Astrocyte of the hippocampus (primary cell): ENCODE measurements around the gene TBC1D24.

ENCODE experiments used
- DNase-seq: peaks from one replicate; pipeline ENCODE4 v3.0.0; 2011; ENCODE audit warnings: low read depth, low spot score

TBC1D24 gene

DNA sequence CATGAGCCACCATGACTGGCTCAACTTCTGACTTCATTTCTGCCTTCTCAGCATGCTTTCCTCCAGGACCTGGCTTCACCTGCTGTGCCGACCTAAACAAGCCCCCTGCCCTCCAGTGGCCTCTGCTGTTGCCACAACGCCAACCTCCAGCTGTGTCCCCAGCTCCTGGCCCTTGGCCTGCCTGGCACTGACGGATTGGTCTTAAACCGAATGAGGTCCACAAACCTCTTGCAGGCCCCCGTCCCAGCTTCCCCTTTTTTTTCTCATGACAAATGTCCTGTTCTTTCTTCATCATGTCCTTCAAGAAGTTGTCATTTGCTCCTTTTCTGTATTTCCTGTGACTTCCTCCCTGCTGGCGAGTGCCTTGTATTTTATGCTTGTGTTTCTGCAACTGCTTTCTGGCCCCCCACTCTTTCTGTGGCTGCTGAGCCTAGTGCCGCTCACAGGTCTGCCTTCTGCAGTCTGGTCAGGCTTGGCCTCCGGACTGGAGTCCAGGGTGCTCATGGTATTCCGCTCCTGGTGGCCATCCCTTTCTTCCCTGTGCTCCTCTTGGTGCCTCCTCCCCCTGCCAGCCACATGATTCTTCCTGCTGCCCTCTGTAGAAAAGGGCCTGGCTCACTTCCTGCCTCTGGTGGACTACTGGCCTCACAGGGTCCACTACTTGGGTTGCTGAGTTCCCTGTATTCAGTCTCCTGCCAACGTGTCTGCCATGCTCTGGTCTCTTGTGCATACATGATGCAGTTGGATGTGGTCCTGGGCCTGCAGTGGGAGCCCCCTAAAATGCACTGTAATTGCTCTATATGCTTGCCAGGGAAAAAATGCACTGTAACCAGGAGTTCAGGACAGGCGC lies 41.7 kb downstream of the TBC1D24 start:
- DNase-seq = no peak

DNA sequence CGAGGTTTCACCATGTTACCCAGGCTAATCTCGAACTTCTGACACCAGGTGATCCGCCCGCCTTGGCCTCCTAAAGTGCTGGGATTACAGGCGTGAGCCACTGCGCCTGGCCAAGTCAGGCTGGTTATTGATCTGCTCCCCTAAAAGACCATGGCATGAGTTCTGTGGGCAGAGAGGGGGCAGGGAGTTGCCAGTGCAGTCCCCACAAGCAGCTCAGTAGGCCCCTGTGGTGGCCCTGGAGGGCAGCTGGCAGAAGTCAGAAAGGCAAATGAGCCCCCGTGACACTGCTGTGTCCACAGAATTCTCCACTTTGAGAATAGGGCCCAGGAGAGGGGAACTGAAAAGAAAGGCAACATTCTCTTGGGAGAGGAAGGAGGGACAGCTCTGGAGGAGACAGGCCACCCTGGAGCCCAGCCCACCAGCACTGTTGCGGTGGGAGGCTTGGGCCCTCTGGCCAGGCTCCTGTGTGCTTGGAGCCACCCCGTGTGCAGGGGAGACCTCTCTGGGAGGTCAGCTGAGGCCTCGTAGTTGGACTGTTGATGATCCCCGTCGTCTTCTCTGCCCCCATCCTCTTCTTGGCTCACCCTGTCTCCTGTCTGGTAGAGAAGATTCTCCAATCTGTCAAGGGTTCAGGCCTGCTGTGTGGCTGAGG lies 43.2 kb downstream of the TBC1D24 start:
- no peak for DNase-seq

DNA sequence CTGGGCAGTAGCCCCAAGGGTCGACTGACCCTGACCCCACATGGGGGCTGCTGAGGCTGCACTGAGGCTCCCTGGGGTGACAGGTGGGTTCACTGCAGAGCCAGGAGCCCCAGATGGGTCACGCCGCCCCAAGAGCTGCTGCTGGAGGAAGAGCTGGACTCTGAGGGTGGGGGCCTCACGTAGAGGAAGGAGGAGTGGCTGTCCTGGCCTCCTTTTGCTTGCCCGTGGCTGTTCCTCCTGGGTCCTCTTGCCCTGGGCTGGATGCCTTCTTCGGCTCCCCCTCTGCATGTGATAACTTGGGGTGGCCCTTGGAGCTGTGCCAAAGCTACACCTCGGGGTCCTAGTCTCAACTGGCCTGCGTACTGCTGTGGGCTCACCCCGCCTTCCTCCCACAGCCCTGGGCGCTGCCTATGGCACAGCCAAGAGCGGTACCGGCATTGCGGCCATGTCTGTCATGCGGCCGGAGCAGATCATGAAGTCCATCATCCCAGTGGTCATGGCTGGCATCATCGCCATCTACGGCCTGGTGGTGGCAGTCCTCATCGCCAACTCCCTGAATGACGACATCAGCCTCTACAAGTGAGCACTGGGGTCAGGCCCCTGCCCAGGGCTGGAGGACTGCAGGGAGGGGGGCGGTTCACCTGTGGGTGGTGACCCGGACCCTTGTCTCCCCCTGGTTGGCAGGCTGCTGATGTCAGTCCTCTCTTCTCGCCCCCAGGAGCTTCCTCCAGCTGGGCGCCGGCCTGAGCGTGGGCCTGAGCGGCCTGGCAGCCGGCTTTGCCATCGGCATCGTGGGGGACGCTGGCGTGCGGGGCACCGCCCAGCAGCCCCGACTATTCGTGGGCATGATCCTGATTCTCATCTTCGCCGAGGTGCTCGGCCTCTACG lies 44.1 kb downstream of the TBC1D24 start:
- DNase-seq = no peak

DNA sequence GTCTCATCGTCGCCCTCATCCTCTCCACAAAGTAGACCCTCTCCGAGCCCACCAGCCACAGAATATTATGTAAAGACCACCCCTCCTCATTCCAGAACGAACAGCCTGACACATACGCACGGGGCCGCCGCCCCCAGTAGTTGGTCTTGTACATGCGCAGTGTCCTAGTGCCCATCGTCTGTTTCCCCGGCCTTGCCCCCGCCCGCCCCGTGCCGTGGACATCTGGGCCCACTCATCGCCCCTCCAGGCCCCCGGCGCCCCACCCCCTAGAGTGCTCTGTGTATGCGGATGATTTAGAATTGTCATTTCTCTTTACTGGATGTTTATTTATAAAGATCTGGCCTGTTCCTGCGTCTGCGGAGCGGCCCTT lies 44.8 kb downstream of the TBC1D24 start:
- DNase-seq = no peak

DNA sequence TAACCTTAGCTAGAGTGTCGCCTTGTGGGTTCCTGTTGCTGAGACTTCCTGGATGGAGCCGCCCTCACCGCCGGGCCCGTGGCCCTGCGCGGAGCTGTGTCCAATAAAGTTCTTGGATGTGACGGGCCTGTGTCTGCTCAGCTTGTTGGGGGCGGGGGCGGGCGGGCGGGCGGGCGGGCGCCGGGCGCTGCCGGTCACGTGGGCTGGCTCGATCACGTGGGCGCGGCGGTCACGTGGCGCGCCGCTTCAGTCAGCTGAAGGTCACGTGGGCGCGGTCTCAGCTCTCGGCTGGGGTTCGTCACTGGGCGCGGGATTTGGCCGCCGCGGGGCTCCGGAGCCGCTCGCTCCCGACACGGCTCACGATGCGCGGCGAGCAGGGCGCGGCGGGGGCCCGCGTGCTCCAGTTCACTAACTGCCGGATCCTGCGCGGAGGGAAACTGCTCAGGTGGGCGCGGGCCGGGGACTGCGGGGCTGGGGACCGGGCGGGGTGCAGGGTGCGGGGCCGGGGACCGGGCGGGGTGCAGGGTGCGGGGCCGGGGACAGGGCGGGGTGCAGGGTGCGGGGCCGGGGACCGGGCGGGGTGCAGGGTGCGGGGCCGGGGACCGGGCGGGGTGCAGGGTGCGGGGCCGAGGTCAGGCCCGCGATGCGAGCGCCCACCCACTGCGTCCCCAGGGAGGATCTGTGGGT lies 45.3 kb downstream of the TBC1D24 start, which contains the start of gene AMDHD2:
TSS of gene AMDHD2 (plus strand) at position 275 of the 687 bp plus-strand sequence. CDS start at position 363, 88 bp downstream.
- peak; percentile 96 for DNase-seq

DNA sequence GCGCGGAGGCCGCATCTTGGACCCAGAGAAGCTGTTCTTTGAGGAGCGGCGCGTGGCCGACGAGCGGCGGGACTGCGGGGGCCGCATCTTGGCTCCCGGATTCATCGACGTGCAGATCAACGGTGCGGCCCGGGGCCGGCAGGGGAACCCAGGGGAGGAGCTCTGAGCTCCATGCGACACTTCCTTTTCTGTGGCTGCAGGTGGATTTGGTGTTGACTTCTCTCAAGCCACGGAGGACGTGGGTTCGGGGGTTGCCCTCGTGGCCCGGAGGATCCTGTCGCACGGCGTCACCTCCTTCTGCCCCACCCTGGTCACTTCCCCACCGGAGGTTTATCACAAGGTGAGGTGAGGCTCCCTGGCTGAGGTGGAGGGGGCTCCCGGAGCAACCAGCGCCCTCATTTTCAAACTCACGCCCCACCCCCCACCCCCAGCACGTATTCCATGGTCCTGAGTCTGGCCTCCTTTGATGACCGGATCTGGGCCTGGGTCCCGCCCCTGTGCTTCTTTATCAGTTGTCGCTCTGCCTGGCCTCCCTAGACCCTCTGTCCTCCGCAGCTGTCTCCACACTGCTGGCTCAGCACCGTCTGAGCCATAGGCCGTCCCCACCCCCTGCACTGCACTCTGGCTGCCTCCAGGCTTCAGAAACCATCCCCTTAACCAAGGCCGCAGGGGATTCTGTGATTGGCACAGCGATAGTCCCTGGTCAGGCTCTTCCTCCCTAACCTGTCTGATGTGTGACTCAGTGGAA lies 46.0 kb downstream of the TBC1D24 start:
- peak; percentile 46 for DNase-seq

DNA sequence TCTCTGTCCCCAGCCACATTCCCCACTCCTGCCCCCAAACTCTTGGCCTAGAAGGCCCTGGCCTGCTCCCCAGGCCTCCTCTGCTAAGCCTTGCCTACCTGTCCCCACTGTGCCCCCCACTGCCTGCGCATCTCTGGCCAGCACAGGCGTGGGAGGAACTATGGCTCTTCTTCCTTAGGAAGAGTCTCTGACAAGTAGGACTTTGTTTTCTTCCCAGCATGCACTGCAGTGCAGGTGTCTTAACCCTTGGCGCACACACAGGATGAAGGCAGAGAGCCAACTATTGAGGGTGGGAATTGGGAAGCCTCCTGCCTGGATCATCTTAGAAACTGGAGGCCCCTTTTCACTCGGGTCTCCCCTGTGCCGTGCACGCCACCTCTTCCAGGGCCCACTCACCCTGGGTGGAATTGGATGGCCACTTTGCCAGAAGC lies 48.9 kb downstream of the TBC1D24 start:
- no peak for DNase-seq

DNA sequence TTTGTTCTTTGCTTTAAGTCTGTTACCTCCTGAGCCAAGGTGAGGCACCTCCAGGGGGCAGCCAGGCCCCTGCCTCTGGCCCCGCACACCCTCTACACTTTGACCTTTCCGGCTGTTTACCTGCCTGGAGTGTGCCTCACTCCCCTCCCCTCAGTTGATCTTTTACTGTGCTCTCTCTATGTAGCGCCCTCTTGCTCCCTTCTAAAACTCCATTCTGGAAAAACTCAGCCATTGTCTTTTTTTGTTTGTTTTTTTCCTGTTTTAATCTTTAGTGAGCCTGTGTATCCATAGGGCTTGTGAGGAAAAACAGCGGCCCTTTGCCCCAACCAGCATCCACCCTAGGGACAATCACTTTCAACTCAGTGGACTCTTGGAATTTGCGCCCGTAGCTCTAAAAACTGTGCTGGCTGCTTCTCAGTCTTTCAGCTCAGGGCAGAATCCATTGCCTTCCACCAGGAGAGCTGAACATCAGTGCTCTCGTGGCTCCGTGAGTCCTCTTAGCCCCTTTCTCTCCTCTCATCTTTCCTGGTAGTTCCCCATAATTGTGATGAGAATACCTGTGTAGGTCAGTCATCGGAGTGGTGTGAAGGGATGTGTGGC lies 49.5 kb downstream of the TBC1D24 start:
- DNase-seq = no peak

DNA sequence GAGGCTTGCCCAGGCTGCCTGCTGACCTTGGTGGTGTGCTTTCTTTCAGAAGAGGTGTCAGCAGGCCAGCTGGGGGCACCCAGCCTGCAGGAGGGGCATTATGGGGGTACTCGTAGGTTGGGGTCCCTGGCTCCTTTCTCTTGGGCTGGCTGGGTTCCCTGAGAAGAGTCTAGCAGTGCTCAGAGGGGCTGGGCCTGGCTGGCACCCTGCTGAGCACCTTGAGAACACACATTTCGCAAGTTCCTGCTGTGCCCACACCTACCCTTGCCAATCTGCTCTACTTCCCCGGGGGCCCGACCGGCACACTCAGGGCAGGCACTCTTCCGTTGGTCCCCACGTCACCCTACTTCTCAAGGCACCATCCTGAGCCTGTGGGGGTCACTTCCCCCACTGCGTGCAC lies 51.2 kb downstream of the TBC1D24 start:
- no peak for DNase-seq

DNA sequence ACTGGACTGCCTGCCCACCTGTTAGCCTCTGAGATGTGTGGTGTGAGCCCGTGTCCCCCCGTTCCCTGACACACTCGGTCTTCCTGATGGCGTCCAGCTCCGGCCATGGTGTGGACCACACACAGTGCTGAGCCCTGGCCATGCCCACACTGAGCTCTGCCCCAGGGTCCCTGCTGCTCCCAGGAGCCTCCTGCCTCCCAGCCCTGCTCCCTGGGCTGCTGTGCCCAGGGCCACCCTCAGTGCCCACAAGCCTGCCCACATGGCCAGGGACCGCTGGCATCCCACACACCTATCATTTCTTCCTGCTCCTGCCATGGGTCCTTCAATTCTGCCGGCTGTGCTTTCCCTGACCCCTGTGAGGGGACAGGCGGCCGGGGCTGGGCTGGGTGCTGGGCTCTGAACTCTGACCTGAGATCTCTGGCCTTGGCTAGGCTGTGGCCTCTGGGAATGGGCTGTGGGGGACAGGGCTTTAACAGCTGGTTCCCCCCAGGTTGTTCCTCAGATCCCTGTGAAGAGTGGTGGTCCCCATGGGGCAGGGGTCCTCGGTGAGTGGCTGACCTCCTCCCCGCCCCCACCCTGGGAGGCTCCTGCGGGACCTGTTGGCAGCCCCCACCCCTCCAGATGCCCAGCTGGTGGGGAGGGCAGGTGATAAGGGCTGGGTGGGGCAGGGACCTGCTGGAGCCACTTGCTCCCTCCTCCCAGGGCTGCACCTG lies 52.3 kb downstream of the TBC1D24 start:
- no peak for DNase-seq

DNA sequence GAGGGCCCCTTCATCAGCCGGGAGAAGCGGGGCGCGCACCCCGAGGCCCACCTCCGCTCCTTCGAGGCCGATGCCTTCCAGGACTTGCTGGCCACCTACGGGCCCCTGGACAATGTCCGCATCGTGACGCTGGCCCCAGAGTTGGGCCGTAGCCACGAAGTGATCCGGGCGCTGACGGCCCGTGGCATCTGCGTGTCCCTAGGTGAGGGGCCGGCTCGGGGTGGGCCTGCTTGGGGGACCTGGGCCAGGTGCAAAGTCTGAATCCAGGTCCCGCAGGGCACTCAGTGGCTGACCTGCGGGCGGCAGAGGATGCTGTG lies 52.8 kb downstream of the TBC1D24 start:
- DNase-seq = no peak

DNA sequence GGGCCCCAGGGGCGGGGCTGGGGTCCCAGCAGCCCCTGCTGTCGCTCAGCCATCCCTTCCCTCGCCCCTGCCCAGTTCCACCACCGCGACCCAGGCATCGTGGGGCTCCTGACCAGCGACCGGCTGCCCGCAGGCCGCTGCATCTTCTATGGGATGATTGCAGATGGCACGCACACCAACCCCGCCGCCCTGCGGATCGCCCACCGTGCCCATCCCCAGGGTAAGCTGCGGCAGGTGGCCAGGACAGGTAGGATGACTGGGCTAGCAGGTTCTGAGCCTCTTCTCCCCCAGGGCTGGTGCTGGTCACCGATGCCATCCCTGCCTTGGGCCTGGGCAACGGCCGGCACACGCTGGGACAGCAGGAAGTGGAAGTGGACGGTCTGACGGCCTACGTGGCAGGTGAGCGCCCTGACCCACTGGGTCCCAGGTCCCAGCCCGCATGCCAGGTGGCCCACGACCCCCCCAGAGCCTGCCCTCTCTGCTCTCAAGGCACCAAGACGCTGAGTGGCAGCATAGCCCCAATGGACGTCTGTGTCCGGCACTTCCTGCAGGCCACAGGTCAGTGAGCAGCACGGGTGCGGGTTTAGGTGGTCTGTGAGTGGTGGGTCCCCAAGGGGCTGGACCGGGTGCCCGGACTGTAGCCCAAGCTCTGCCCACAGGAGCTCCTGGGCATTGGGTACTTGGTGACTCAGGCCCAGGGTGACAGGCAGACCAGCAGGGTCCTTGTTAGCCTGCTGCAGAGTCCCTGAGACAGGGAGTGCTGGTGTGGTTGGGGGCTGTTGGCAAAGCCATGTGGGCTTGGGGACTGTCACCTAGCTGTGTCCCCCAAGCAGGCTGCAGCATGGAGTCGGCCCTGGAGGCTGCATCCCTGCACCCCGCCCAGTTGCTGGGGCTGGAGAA lies 53.5 kb downstream of the TBC1D24 start:
- DNase-seq = no peak

DNA sequence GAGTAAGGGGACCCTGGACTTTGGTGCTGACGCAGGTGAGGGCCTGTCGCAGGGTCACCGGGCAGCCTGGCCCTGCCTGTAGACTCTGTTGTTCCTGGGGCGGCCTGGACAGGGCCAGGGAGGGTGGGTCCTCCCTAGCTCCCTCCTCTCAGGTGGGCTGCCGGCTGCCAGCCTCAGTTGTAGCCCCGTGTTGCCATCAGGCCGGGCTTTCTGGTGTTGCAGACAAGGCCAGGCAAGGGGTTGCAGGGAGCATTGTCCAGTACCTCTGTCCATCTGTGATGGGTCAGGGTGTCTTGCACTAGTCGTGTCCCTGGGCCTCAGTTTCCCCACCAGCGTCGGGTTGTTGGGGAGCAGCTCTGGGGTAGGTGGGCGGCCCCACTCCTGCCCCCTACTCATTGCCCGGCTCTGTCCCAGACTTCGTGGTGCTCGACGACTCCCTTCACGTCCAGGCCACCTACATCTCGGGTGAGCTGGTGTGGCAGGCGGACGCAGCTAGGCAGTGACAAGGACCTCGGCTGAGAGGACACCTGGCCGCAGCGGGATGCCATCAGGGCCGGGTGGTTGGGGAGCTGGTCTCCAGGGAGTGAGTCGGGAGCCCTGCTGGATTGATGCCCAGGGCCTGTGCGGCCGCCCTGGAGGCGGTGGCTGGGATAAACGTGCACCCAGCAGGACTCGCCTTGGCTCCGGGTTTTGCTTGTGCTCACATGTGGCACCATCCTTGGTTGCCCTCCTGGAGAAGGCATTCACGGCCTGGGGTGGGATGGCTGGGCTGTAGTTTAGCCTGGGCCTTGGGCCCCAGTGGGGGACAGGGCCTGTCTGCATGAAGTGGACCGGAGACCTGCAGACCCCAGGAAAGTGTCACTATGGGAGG lies 54.4 kb downstream of the TBC1D24 start:
- DNase-seq = no peak

DNA sequence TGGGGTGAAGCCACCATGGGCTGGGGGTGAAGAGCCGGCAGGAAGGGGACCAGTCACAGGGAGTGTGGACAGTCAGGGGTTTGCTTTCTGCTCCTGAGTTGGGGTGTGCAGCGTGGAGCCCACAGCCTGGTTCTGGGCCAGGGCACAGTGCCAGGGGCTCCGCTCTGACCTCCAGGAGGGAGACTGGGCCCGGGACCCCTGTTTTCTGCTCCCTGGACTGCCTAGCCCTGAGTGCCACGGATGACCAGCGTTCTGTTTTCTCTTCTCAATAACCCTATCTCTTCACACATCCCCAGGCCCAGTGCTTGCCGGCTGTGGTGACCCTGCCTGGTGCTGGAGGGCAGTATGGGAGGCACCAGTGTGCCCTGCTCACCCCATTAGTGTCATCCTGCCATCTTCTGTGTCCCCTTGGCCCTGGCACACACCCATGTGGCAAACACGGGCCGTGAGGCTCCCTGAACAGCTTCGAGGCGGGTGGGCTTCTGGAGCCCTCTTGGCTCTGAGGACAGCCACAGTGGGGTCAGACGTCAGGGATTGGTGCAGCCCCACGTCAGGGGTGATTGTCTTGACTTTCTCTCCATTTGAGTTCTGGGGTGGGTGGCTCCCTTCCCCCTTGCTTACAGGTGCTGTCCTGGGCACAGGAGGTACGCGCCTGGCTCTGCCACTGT lies 55.2 kb downstream of the TBC1D24 start:
- no peak for DNase-seq

DNA sequence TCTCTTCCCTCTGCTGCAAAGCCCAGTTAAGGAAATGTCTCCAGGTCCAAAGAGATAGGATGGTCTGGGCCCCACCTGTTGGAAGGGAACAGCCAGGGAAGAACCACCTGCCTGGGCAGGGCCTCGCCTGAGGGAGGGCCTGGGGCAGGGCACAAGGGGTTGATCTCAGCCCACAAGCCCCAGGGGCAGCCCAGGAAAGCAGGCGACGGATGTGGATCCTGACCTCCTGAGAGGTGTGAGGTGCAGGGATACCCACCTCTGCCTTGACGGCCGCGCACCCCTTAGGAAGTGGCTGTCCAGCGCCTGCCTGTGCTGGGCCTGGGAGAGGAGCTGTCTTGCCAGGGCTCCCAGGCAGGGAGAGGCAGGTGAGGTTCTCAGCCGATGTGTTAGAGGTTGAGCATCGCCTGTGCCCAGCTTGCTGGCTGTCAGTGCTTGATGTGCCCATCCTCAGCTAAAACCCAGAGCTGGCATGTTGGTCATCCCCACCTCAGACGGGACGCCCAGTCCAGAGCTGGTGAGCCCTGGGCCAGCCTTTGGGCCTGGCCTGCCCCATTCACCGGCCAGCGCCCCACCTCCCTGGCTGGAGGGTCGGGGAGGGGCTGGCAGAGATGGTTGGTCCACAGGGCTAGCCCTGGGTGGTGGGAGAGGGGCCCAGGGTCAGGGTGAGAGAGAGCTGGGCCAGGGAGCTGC lies 55.8 kb downstream of the TBC1D24 start:
- DNase-seq = no peak

DNA sequence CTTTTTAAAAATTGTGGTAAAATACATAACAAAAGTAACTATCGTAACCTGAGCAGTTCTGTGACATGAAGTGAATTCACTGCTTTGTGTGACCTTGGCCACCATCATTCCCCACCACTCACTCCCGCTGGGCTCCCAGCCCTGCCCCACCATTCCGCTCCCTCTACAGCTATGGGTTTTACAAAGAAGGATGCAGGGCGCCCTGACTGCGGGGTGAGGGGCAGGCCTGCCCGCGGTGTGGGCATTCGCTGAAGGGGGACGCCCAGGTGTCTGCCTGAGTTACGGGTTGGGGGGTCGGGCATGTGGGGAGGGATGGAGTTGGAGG lies 56.4 kb downstream of the TBC1D24 start, which contains the start of gene CEMP1:
TSS of gene CEMP1 (minus strand) at position 38 of the 325 bp plus-strand sequence. CDS start 335 bp downstream, outside the sequence.
- no peak for DNase-seq
